ENCODE data around the gene OLFML1. TPM values are rescaled to one million over a fixed set of nuclear protein-coding genes. Genes with fewer than 3 reads are reported as not detected.

Gene OLFML1
- total and polyA plus RNA-seq, 2 of the 8 experiments (the other 6 are each of a cell fraction or from before 2014, with no cell fraction given): 0.24 TPM; not detected in 1

GRCh38 chr11:7513234-7514098 is 28.2 kb downstream of the OLFML1 start, which contains the start of gene PPFIBP2 (continued):
- no peak for TF ChIP-seq GTF2F1 (IDR thresholded peaks at IDR 0.05; ENCODE audit: borderline replicate concordance, low read depth, low read length)
- TF ChIP-seq ATF2 (IDR thresholded peaks at IDR 0.05; ENCODE audit: low read length): no peak
- TF ChIP-seq BACH1 (IDR thresholded peaks at IDR 0.05; ENCODE audit: low read length): no peak
- no peak for TF ChIP-seq CBX8 (IDR thresholded peaks at IDR 0.05; ENCODE audit: borderline replicate concordance, low read depth, low read length)
- TF ChIP-seq CTBP2 (IDR thresholded peaks at IDR 0.05; ENCODE audit: borderline replicate concordance, insufficient read depth, insufficient read length, low read length): no peak
- TF ChIP-seq EP300 (IDR thresholded peaks at IDR 0.05; ENCODE audit: borderline replicate concordance in 1 of 2, low read depth in 2 of 2, low read length in 2 of 2): peak in 1 of 2 experiments; percentile 19; a peak in 1 of 3 replicates
- no peak for TF ChIP-seq CHD7 (IDR thresholded peaks at IDR 0.05; ENCODE audit: insufficient replicate concordance, low read length)
